Lung microvascular endothelial cell (primary cell): ENCODE results near the gene PLPPR1. TPM values are rescaled to one million over a fixed set of nuclear protein-coding genes. Genes with fewer than 3 reads are reported as not detected.
A peak's percentile ranks its signal among the peaks of the same experiment; 100 is the strongest.
"Not testable (repeated sequence)": the region's sequence is repeated elsewhere in the genome, so short reads cannot be mapped to it uniquely, and the experiment has no call there.

ENCODE experiments used
- DNase-seq, 2 donors: peaks; one replicate each; pipeline versions ENCODE4 v3.0.0 to v3.0.0-alpha.2; 2010; ENCODE audit warnings: low read depth in 2 of 2
- total RNA-seq: library from RNA; depleted of rRNA; stranded (reverse); fragments of >200 nt; gene quantifications from 2 replicates; pipeline ENCODE4 v1.2.1, GENCODE V29; 2014

PLPPR1 gene
- total RNA-seq, 1 donor from 2014 or later = not detected

DNA sequence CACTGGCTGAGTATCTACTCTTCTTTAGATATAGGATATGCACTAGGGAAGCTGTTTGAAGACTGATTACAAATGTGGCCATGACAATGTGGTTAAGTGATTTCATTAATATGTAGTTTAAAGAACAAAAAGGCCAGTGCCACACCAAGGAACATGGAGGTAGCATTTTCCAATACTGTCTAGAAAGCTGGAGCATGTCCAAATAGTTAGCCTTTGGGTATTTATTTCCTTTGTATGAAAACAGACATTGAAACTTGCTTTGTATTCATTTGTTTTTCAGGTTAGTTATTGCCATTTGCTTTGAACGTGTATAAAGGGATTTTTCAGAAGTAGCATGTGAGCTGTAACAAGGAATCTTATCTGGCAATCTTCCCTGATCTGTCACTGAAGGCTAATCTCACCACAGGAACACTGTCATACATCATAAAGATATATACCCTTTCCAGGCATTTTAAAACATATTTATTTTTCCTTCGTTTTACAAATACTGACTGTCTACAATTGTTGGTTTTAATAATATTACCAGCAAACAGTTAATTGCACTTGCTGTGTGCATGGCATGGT is 93.4 kb downstream of the PLPPR1 start:
- DNase-seq = peak; percentile 3 to 53

- DNase-seq = no peak
Observed at GRCh38 chr9:101126556-101126955, 98.0 kb downstream of the PLPPR1 start.

DNA sequence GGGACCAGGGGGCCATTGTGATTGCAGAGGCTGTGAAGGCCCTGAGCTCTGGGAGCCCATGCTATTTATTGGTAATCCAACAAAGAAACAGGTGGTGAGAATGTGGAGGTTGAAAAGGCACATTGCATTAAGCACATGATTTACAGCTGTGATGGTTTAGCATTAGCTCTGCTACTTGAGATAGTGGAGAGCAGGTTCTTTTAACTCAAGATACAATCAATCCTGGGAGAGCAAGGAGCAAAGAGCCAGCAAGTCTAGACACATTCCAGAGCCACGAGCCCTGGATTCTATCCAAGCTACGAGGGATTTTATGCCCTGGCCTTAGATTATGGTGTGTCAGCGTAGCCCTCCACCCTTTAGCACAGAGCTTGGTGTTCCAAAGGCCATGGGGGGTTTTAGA is 98.8 kb downstream of the PLPPR1 start:
- not testable (repeated sequence) for DNase-seq

DNA sequence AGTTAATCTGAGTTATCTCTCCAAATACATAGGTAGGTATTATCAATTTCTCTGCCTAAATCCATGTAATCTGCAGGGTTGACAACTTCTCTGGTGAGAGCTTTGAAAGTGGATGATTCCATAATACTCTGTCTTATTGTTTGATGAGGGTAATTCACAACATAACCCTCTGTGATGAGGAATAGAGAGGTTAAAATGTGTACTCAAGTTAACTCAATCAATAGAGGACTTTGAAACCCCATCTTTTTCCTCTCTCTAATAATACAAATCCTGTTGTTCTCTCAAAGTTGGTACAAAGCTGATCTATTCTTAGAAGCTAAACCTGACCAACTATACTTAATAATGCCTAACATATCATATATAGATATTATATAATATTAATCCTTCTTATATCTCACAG is 100.1 kb downstream of the PLPPR1 start:
- no peak for DNase-seq

DNA sequence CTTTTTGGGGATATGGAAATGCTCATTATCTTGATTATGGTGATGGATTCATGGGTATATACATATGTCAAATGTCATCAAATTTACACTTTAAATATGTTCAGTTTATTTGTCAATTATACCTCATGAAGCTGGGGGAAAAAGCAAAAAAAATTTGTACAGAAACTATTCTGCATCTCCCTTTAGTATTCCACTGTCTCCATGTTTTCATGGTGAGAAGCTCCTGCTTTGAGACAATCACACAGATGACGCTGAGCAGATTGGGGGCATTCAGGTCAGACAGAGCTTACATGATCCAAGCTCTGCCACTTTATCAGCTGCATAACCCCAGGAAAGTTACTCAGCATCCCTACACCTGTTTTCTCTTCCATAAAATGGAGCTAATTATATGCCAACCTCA is 101.5 kb downstream of the PLPPR1 start:
- DNase-seq = no peak

DNA sequence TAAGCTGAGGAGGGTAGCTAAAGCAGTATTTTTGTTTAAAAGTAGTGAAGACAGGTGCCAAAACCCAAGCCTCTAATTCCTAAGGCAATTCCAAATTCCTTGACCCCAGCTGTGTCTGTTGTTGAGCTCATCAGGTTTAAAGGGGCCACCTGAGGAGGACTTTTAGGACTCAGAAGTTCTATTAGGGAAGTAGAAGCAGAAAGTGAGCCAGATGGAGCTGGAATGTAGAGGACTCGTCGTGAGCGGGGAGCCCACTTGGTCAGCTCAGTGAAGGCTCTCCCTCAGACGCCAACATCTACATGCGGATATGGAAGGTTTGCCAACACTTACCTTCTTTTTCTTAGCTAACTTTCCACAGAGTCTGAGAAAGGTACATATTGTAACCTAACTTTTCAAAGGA is 102.8 kb downstream of the PLPPR1 start:
- DNase-seq = no peak

DNA sequence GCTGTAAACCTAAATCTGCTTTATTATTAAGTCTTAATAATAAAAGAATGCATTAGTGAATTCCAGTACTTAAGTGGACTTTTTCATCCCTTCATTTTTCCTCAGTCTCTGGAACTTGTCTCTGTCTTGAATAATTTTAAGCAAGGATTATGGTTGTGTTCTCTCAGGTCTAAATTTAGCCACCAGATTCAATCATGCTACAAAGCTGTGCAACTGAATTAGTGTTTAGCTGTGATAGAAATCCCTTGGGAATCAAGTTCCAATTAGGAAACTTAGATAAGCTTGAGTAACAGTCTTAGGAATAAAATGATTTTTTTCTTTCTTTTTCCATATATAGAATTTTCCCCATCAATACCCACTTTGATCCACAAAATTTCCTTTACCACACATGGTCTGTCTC is 104.3 kb downstream of the PLPPR1 start:
- no peak for DNase-seq

GRCh38 chr9:101138509-101138908 is 110.0 kb downstream of the PLPPR1 start:
- no peak for DNase-seq

DNA sequence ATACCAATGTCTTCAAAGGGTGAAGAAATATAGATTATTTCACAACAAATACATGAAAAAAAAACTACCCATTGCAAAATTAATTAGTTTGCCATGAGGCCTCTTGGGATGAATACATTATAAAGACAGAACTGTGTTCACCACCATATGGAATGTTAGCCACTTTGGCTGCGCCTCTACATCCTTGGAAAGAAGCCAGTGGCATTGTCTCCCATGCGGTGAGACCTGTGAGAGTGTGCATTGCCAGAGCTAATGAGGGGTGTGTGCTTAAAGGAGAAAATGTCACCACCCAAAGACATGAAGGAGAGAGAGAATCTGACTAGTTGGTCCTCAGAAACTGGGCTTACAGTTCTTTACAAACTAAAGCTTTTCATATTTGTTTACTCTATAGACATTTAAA is 110.6 kb downstream of the PLPPR1 start:
- no peak for DNase-seq

DNA sequence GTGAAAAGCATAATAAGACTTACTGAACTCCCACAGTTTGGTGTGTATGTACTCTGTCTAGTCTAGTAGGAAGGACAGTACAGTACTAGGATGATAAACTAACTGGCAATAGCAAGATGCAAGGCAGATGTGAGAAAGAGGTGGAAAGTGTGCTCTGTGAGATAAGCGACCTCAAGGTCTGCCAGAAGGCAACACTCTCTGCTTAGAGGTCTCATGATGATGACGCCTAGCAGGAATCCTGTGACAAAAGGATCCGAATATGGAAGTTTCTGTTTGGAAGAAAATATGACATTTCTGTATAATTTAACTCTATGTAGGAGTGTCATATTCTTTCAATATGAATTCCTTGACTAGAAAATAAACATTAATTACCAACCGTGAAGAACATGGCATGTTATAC is 112.2 kb downstream of the PLPPR1 start:
- DNase-seq = no peak

- no peak for DNase-seq
Observed at GRCh38 chr9:101146508-101146907, 118.0 kb downstream of the PLPPR1 start.

DNA sequence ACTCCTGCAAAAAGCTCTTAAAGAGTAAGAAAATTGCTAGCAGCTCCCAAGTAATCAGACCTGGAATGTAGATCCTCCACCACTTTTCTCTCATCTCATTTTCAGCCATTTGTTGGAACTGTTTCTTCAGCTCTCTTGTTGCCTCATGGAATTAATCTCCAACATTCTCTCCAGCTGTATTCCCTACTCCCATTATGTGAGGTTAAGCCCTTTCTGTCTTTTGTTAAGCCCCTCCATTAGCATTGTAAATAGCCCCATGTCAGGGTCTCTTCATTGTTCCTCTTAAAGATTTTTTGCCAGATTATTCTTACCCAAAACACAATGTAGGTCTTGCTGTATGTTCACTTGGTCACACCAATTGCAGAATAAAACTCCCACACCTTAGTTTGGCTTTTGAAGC is 119.8 kb downstream of the PLPPR1 start:
- DNase-seq = no peak

GRCh38 chr9:101158361-101158760 is 129.8 kb downstream of the PLPPR1 start:
- DNase-seq = no peak

DNA sequence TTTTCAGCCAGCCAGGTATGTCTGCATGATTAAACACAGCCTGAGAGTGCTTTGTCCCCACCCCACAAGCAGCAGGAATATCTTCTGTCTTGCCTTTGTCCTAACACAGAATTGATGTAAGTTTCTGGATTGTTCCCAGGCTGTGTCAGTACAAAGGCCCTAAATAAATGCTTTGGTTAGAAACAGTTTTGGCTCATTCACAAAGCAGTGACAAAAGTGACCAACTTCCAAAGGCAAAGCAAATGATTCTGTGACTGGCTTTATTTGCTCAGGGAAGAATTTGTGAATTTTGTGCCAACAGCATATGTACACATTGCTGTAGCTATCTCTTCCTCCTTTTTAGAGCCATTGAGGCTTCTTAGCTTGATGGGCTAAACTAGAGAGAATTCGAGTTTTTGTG is 133.7 kb downstream of the PLPPR1 start:
- no peak for DNase-seq

DNA sequence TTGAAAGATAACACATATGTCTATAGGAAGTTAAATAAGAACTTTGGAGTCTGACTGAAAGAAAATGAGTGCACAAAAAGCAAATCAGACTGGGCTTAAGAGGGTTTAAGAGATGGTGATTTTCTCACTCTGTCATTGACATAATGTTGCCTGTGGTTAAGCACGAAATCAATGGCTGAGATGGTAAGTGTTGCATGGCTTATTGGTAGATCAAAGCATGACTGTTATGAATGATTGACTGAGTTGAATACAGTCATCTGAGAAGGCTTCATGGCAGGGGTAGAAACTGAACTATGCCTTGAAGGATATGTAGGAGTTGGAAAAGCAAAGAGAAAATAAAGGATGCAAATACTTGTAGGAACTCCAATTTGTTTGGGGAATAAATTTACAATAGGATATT is 136.6 kb downstream of the PLPPR1 start:
- no peak for DNase-seq

DNA sequence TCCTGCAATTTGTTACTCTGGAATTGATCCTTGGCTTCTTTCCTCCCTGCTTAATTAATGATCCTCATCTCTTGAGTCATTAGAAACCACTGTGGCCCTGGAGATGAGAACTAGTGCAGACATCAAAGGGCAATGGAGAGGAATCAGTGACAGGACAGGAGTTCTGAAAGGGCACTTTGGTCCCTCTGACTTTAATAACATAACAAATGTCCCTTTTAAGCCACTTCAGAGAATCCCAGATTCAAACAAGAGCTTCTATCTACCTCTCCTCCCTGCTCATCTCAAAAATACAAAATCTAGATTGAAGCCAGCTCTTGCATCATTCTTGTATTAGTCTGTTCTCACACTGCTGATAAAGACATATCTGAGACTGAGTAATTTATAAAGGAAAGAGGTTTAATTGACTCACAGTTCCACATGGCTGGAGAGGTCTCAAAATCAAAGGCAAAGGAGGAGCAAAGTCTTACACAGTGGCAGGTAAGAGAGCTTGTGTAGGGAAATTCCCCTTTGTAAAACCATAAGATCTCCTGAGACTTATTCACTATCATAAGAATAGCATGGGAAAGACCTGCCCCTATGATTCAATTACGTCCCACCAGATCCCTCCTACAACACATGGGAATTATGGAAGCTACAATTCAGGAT is 139.1 kb downstream of the PLPPR1 start:
- no peak for DNase-seq

- DNase-seq = no peak
Observed at GRCh38 chr9:101172616-101173015, 144.1 kb downstream of the PLPPR1 start.

DNA sequence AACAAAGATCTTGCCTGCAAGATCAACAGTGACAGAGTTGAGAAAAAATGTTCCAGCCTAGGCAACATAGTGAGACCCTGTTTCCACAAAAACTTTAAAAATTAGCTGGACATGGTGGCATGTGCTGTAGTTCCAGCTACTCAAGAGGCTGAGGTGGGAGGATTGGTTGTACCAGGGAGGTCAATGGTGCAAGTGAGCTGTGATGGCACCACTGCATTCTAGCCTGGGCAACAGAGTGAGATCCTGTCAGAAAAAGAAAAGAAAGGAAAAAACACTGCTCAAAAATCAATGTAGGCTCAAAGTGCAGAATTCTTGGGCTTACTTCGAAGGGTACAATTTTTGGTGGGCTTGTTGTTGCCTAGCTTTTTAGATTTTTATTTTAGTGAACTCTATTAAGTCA is 145.4 kb downstream of the PLPPR1 start:
- DNase-seq = no peak

DNA sequence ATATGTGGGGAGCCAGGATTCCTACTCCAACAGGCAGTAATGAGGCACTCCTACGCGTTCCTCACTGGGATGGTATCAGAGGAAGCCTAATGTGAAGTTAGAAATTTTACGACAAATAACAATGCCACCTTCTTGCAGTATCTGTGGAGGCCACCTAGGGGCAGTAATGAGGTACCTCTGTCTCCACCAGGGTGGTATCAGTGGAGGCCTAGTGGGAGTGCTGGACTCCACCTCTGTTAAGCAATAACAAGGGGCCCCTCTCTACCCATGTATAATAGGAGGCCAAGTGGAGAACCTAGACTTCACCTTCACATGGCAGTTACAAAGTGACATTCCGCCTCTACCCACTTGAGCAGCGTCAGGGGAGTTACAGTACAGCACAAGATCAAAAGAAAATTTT is 147.9 kb downstream of the PLPPR1 start:
- DNase-seq = no peak

- no peak for DNase-seq
Observed at GRCh38 chr9:101184813-101185278, 156.3 kb downstream of the PLPPR1 start.

GRCh38 chr9:101191723-101192122 is 163.2 kb downstream of the PLPPR1 start:
- no peak for DNase-seq

DNA sequence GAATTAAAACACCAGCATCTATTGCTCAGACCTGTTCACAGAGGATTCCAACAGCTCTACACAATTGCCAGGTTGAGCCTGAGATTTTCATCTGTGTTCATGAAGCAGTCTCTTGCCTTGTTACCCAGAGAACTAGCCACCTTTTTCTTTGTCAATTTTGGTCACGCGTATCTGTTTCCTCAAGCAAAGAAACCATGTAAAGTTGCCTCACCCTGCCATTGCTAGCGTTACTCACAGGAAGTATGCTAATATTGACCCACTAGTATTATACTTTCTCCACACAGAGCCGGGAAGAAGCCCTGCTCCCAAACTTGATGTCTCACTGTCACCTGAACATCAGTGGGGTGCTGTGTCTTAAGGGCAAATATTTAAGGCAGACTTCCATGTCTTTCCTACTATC is 168.5 kb downstream of the PLPPR1 start:
- DNase-seq = no peak

- no peak for DNase-seq
Observed at GRCh38 chr9:101200852-101201251, 172.3 kb downstream of the PLPPR1 start.

DNA sequence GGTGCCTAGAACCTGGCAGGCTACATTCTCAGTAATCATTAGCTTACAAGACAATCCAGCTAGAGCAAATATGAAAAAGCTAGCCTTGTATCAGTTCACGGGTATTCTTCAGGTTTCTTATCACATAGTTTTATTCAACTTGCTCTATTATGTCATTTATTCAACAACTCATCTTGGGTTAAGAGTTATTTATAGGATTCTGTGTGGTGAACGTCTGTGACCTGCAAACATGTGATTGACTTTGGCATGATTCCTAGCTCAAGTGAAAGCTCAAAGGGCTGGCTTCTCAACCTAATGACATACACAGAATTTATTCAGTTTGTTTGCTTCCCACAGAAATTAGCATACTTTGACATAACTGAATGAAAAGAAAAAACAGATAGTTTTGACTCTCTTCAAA is 173.1 kb downstream of the PLPPR1 start:
- peak in 1 of 2 donors; percentile 12 for DNase-seq
